ENCODE measurements around the gene BBS9. TPM values are rescaled to one million over a fixed set of nuclear protein-coding genes. Genes with fewer than 3 reads are reported as not detected.

Gene BBS9
- total and polyA plus RNA-seq, 2 donors (not counting 3 experiments of a cell fraction or from before 2014, with no cell fraction given) = 5.7 to 17.4 TPM

GRCh38 chr7:33494474-33494873 is 365.1 kb downstream of the BBS9 start:
- TF ChIP-seq FOS (IDR thresholded peaks at IDR 0.05; ENCODE audit: borderline replicate concordance, insufficient read depth, low read length) = no peak
- TF ChIP-seq GATA2 (IDR thresholded peaks at IDR 0.05; ENCODE audit: insufficient read depth, insufficient read length, low read depth, low read length) = no peak
- no peak for TF ChIP-seq JUN (IDR thresholded peaks at IDR 0.05; ENCODE audit: borderline replicate concordance, insufficient read depth, insufficient read length, low read depth)
- no peak for TF ChIP-seq MYC (IDR thresholded peaks at IDR 0.05; ENCODE audit: low read depth, low read length)
- Histone ChIP-seq H3K4me3 (replicated peaks in 1 of 3; ENCODE audit: insufficient read depth in 1 of 3, low read depth in 1 of 3, low read length in 3 of 3) (no peak overlapping the region), H2AFZ (ENCODE audit: low read depth, low read length) (no peak overlapping the region), H4K20me1 (replicated peaks; ENCODE audit: control insufficient read depth, extremely low read depth, insufficient read depth, low read length) (no peaks in the 10 kb centered on the region), H3K27ac (ENCODE audit: insufficient read depth, low read depth, low read length) (no peak overlapping the region), H3K9me3 (replicated peaks; ENCODE audit: control insufficient read depth, insufficient read depth, low read length) (no peaks in the 10 kb centered on the region), H3K4me2 (ENCODE audit: insufficient read depth, low read length) (no peak overlapping the region), H3K79me2 (ENCODE audit: control insufficient read depth, insufficient read depth, low read length) (no peaks in the 10 kb centered on the region), H3K9ac (replicated peaks; ENCODE audit: extremely low read depth, insufficient read depth, low read length) (no peak overlapping the region), H3K36me3 (ENCODE audit: control insufficient read depth in 2 of 2, extremely low read depth in 1 of 2, insufficient read depth in 2 of 2, low read length in 2 of 2) (no peaks in the 10 kb centered on the region), H3K4me1 (ENCODE audit: control insufficient read depth, extremely low read depth, insufficient read depth, low read length) (no peaks in the 10 kb centered on the region), H3K9me1 (replicated peaks; ENCODE audit: control insufficient read depth, extremely low read depth, insufficient read depth, low read length) (no peaks in the 10 kb centered on the region), H3K27me3 (ENCODE audit: control insufficient read depth in 2 of 2, insufficient read depth in 2 of 2, low read length in 2 of 2) (no peaks in the 10 kb centered on the region)
- CTCF ChIA-PET = no interaction called here
- POLR2A ChIA-PET = no interaction called here
- dilution Hi-C loops (cut with MboI; ENCODE audit: extremely low pct_ligation_motif_present, low sequenced_read_pairs) (no loop called here), intact Hi-C loops (cut with micrococcal nuclease) (no loop called here)
- DNase-seq (ENCODE audit: low read depth, low spot score) (no peak), FAIRE-seq (no peak)
- no TSS peak for BruUV-seq (replicated peaks)

- POLR2A ChIA-PET = no interaction called here
- Histone ChIP-seq H3K4me3 (replicated peaks in 1 of 3; ENCODE audit: insufficient read depth in 1 of 3, low read depth in 1 of 3, low read length in 3 of 3) (no peak overlapping the region), H3K27ac (ENCODE audit: insufficient read depth, low read depth, low read length) (no peak overlapping the region), H3K36me3 (ENCODE audit: control insufficient read depth in 2 of 2, extremely low read depth in 1 of 2, insufficient read depth in 2 of 2, low read length in 2 of 2) (no peaks in the 10 kb centered on the region), H3K9me3 (replicated peaks; ENCODE audit: control insufficient read depth, insufficient read depth, low read length) (no peaks in the 10 kb centered on the region), H3K9ac (replicated peaks; ENCODE audit: extremely low read depth, insufficient read depth, low read length) (no peak overlapping the region), H3K79me2 (ENCODE audit: control insufficient read depth, insufficient read depth, low read length) (no peaks in the 10 kb centered on the region), H3K4me1 (ENCODE audit: control insufficient read depth, extremely low read depth, insufficient read depth, low read length) (no peaks in the 10 kb centered on the region), H3K9me1 (replicated peaks; ENCODE audit: control insufficient read depth, extremely low read depth, insufficient read depth, low read length) (no peaks in the 10 kb centered on the region), H3K4me2 (ENCODE audit: insufficient read depth, low read length) (no peak overlapping the region), H2AFZ (ENCODE audit: low read depth, low read length) (no peak overlapping the region), H4K20me1 (replicated peaks; ENCODE audit: control insufficient read depth, extremely low read depth, insufficient read depth, low read length) (no peaks in the 10 kb centered on the region), H3K27me3 (ENCODE audit: control insufficient read depth in 2 of 2, insufficient read depth in 2 of 2, low read length in 2 of 2) (no peaks in the 10 kb centered on the region)
- dilution Hi-C loops (cut with MboI; ENCODE audit: extremely low pct_ligation_motif_present, low sequenced_read_pairs) (no loop called here), intact Hi-C loops (cut with micrococcal nuclease) (no loop called here)
- no peak for TF ChIP-seq GATA2 (IDR thresholded peaks at IDR 0.05; ENCODE audit: insufficient read depth, insufficient read length, low read depth, low read length)
- TF ChIP-seq POLR2AphosphoS5 (IDR thresholded peaks at IDR 0.05; ENCODE audit: insufficient read depth, low read depth, low read length) = no peak
- TF ChIP-seq CTCF (IDR thresholded peaks at IDR 0.05; ENCODE audit: extremely low read depth in 1 of 2, insufficient read depth in 1 of 2, low read depth in 1 of 2, low read length in 2 of 2) = no peak
- no peak for TF ChIP-seq MYC (IDR thresholded peaks at IDR 0.05; ENCODE audit: low read depth, low read length)
- no peak for TF ChIP-seq JUN (IDR thresholded peaks at IDR 0.05; ENCODE audit: borderline replicate concordance, insufficient read depth, insufficient read length, low read depth)
- no peak for TF ChIP-seq FOS (IDR thresholded peaks at IDR 0.05; ENCODE audit: borderline replicate concordance, insufficient read depth, low read length)
- TF ChIP-seq EZH2 (IDR thresholded peaks at IDR 0.05; ENCODE audit: borderline replicate concordance, low read depth, low read length, severe bottlenecking) = no peak
- no peak for TF ChIP-seq MAX (IDR thresholded peaks at IDR 0.05; ENCODE audit: insufficient read depth, insufficient read length)
- no peak for TF ChIP-seq POLR2A (IDR thresholded peaks at IDR 0.05; ENCODE audit: low read depth, low read length)
- no peak for FAIRE-seq
- CTCF ChIA-PET = no interaction called here
- no peak for DNase-seq (ENCODE audit: low read depth, low spot score)
- no TSS peak for BruUV-seq (replicated peaks)
Measured at GRCh38 chr7:33495207-33495606, 365.8 kb downstream of the BBS9 start.

All from endothelial cell of umbilical vein (primary cell).